NCI-H128 (cell line): ENCODE results near the gene STK10.

ENCODE experiments used
- DNase-seq: peaks from one replicate; lab custom pipeline; 2025; ENCODE audit not compliant: unreplicated experiment; lab: John Stamatoyannopoulos, UW

STK10 gene

GRCh38 chr5:172063463-172064235, 124.4 kb downstream of the STK10 start:
- no peak for DNase-seq

GRCh38 chr5:172059661-172060100, 128.3 kb downstream of the STK10 start:
- no peak for DNase-seq

GRCh38 chr5:172058088-172058487, 129.9 kb downstream of the STK10 start:
- DNase-seq = no peak

- no peak for DNase-seq
These were observed 132.0 kb downstream of the STK10 start for GRCh38 chr5:172055996-172056395.

GRCh38 chr5:172055421-172055820, 132.6 kb downstream of the STK10 start:
- no peak for DNase-seq

GRCh38 chr5:172054611-172055153, 133.3 kb downstream of the STK10 start:
- no peak for DNase-seq

- DNase-seq = no peak
These were observed 135.4 kb downstream of the STK10 start for GRCh38 chr5:172052450-172053236.

- DNase-seq = no peak
These were observed 136.2 kb downstream of the STK10 start for GRCh38 chr5:172051643-172052339.

GRCh38 chr5:172050080-172050479, 137.9 kb downstream of the STK10 start:
- DNase-seq = no peak

GRCh38 chr5:172049226-172049796, 138.7 kb downstream of the STK10 start:
- DNase-seq = no peak

- DNase-seq = no peak
These were observed 139.4 kb downstream of the STK10 start for GRCh38 chr5:172048539-172049101.

GRCh38 chr5:172048170-172048422, 139.9 kb downstream of the STK10 start:
- DNase-seq = no peak

GRCh38 chr5:172046593-172046992, 141.4 kb downstream of the STK10 start:
- no peak for DNase-seq

- no peak for DNase-seq
These were observed 142.8 kb downstream of the STK10 start for GRCh38 chr5:172045315-172045632.

GRCh38 chr5:172044631-172045314, 143.3 kb downstream of the STK10 start:
- DNase-seq = no peak

- DNase-seq = no peak
These were observed 144.2 kb downstream of the STK10 start for GRCh38 chr5:172043865-172044264.

GRCh38 chr5:172042183-172042582, 145.8 kb downstream of the STK10 start:
- no peak for DNase-seq

GRCh38 chr5:172038167-172038566, 149.9 kb downstream of the STK10 start:
- DNase-seq = no peak

GRCh38 chr5:172035049-172035448, 153.0 kb downstream of the STK10 start:
- no peak for DNase-seq

- no peak for DNase-seq
These were observed 156.0 kb downstream of the STK10 start for GRCh38 chr5:172031894-172032461.
